ENCODE measurements around the gene DHRS7B.

DNA sequence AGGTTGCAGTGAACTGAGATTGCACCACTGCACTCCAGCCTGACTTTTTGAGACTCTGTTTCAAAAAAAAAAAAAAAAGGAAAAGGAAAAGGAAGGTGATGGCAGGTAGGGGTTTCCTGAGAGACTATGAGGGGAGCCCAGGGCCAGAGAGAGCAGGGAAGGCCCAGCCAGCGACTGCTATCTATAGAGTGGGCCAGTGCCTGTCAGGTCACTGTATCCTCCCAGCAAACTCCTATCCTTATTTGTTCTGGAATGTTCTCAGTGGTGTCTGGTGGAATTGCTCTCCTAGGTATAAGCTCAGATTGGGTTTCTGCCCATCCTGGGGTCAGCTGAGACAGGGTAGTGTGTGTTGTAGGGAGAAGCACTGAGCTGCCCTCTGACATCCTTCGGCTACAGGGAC is 102.1 kb downstream of the DHRS7B start:
- TF ChIP-seq EZH2 (IDR thresholded peaks at IDR 0.05; ENCODE audit: borderline replicate concordance, low read depth, low read length, poor library complexity, severe bottlenecking) (no peak), CTCF (conservative IDR thresholded peaks at IDR 0.05; ENCODE audit: low read depth, low read length) (no peak)

All from A673 (cell line).